Caki2 (cell line): Measurements from ENCODE around the gene KAT7. TPM values are rescaled to one million over a fixed set of nuclear protein-coding genes. Genes with fewer than 3 reads are reported as not detected.

Experiments used
- DNase-seq: peaks from one replicate; pipeline ENCODE4 v3.0.0-alpha.2; 2015; ENCODE audit warnings: low read depth
- in situ Hi-C: cut with HindIII; loops from 2 replicates; pipeline ENCODE4 v1.10.0; 2016; ENCODE audit warnings: low sequenced_read_pairs, low pct_unique_long_range_greater_than_20kb, mixed read lengths
- total RNA-seq: library from RNA; depleted of rRNA; stranded (reverse); fragments of >200 nt; shearing (Covaris generic); gene quantifications from 2 replicates; pipeline ENCODE4 v1.2.3, GENCODE V29; 2014; ENCODE audit warnings: low replicate concordance; rRNA removed

Gene KAT7
- 26.7 and 37.4 TPM in 2 replicates for total RNA-seq

DNA sequence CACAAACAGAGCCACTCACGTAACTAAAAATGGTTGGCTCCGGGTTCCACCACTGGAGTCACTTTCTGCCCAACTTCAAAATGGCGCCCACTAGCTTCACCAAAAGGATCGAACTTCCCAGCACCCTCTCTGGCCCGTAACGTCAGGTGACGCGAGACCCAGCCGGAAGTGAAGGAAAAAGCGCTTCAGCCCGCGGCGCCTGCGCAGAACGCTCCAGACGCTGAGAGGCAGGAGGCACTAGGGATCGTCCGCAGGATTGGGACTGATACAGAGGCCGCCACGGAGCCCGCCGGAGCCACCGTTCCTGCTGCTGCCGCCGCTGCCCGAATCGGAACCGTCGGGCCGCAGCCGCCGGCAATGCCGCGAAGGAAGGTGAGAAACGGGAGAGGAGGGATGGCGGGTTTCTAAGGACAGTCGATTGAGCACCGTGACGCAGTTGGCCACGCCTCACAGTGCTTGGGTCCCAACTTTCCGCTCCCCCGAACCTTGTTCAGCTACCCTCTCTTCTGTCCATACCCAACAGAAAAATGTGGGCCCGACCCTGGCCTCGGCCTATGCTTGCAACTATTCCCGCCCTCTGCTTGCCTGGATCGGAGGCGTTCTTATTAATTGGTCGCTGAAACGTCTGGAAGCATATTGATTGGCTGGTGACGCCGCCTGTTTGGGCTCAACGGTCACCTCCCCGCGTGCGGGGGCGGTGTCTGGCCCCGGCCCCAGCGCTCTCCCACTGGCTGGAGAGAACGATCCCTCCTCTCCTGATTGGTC lies at the start of gene KAT7:
TSS of gene KAT7 (plus strand) at position 204 of the 765 bp plus-strand sequence. CDS start at position 358, 154 bp downstream.
- peak; percentile 98 for DNase-seq
- in situ Hi-C loops = no loop called here

- in situ Hi-C loops = no loop called here
Observed at GRCh38 chr17:49739641-49740271, 48.7 kb upstream of the KAT7 start.

GRCh38 chr17:49741009-49741691 lies 47.3 kb upstream of the KAT7 start:
- no peak for DNase-seq
- in situ Hi-C loops = no loop called here

More at GRCh38 chr17:49739641-49740271, 48.7 kb upstream of the KAT7 start:
- DNase-seq = no peak

DNA sequence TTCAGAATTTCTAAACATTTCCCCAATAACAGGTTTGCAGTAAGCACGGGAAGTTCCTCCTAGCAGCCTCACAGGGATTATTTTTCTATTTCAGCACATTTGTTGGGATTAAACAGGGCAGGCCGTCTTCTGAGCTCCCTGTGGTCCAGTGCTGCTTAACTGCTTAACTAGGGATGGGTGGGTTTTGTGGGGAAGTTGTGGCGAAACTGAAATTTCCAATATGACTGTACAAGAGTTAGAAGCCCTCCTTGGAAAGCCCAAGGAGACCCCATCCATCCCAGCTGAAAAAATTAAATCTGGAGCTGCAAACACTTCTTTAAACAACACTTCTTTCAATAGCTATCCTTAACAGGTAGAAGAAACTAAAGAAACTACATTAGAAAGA lies 46.8 kb upstream of the KAT7 start:
- in situ Hi-C loops = no loop called here
- no peak for DNase-seq

GRCh38 chr17:49742166-49742638 lies 46.3 kb upstream of the KAT7 start:
- in situ Hi-C loops = no loop called here
- DNase-seq = no peak

- DNase-seq = no peak
- in situ Hi-C loops = no loop called here
Observed at GRCh38 chr17:49745175-49746139, 43.0 kb upstream of the KAT7 start.

DNA sequence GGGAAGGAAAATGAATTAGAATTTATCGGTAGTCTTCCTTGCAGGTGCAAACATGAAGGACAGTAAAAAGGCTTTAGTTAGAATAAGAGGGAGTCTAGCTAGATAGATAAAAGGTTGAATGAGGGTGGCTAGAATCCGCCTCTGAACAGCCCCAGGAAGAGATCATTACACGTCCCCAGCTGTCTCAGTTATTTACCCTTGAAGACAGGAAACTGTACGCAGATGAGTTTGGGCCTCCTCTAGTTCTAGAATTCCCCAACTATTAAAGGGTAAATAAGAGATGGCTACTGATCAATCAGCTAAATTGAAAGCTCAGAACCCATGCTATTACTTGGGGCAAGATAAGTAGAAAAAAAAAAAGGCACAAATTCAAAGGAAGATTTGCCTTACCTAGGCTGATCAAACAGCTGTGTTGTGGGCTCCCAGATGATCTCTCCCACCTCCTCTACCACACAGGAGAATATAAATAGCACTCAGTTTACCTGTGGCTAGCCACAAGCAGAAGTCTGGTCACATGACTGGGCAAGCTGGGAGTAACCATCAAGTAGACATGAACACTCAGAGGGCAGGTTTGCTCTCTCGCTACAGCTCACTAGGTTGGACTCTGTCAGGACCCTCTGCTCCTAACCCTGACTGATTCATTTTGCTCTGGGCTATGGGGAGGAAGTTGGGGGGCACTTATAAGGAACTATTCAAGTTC lies 41.5 kb upstream of the KAT7 start:
- no peak for DNase-seq
- in situ Hi-C loops = no loop called here

DNA sequence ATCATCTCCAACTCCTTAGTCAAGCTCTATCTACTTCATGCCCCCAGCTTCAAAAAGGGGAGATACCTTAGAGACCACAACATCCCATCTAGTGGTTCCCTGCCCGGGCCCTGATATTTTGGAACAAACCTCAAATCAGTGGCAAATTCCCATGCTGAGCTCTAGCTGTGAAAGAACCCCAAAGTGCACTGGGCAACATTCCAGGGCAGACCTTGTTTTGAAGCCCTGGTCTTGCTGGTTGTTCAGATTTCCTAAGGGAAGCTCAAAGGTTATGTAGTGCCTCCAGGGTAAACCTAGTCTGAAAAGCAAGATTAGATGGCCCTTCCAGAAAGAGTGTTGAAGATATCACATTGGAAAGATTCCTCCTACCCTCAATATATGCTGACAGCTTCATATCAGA lies 40.8 kb upstream of the KAT7 start:
- in situ Hi-C loops = no loop called here
- no peak for DNase-seq

- no peak for DNase-seq
- in situ Hi-C loops = no loop called here
Observed at GRCh38 chr17:49748223-49748622, 40.3 kb upstream of the KAT7 start.

GRCh38 chr17:49748791-49749190 lies 39.7 kb upstream of the KAT7 start:
- DNase-seq = no peak
- in situ Hi-C loops = no loop called here

GRCh38 chr17:49749730-49750129 lies 38.8 kb upstream of the KAT7 start:
- in situ Hi-C loops = no loop called here
- no peak for DNase-seq

DNA sequence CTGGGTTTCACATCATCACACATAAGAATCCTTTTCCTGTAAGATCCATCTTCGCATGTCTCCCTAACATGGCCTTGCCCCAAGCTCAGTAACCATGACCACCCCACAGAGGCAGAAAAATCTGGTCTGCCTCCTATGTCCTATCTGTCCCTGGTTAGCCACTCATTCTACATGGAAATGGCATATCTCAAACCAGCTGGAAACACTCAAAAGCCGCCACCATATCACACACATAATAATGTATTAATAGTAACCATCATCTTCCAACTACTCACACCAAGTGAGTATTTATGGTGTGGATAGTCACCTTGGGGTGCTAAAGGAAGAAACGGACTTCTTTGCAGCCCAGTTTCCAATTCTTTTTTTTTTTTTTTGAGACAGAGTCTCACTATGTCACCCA lies 36.0 kb upstream of the KAT7 start:
- no peak for DNase-seq
- in situ Hi-C loops = no loop called here

DNA sequence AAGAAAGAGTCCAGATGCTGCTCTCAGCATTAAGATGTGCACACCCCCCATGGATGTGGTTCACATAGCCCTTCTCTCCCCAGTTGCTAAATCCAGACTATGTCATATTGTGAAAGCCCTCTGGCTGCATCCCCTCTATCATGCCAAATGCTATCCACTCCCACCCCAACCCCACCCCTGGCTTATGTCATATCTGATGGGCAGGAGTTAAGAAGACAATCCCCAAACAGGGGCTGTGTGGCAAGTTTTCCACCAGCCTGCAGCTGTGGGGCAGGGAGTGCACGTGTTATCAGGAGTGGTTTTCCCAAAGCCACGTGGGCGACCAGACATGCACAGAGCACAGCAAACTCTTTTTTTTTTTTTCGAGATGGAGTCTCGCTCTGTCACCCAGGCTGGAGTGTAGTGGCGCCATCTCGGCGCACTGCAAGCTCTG lies 34.5 kb upstream of the KAT7 start:
- in situ Hi-C loops = no loop called here
- DNase-seq = no peak

- DNase-seq = no peak
- in situ Hi-C loops = no loop called here
Observed at GRCh38 chr17:49755663-49756283, 32.7 kb upstream of the KAT7 start.

- DNase-seq = no peak
- in situ Hi-C loops = no loop called here
Observed at GRCh38 chr17:49756323-49757150, 31.9 kb upstream of the KAT7 start.

GRCh38 chr17:49757151-49757777 lies 31.2 kb upstream of the KAT7 start:
- no peak for DNase-seq
- in situ Hi-C loops = no loop called here
